Measurements from ENCODE around the gene TTC7B.

TTC7B gene

DNA sequence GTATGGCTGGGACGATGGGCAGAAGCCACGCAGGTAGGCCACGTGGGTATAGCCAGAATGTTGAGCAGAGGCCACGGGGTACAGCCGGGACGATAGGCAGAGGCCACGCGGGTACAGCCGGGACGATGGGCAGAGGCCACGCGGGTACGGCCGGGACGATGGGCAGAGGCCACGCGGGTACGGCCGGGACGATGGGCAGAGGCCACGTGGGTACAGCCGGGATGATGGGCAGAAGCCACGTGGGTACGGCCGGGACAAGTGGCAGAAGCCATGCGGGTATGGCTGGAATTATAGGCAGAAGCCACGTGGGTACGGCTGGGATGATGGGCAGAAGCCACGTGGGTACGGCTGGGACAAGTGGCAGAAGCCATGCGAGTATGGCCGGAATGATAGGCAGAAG lies 195.0 kb downstream of the TTC7B start:
- Histone ChIP-seq H3K27me3 (replicated peaks; ENCODE audit: control insufficient read depth, insufficient read depth, low read length, poor library complexity, severe bottlenecking) (no peaks in the 10 kb centered on the region), H3K4me1 (ENCODE audit: control insufficient read depth, insufficient read depth, low read length, poor library complexity, severe bottlenecking) (no peaks in the 10 kb centered on the region), H3K27ac (ENCODE audit: insufficient read depth, low read length, poor library complexity, severe bottlenecking) (no peak overlapping the region), H3K9me3 (ENCODE audit: control insufficient read depth, low read length) (no peaks in the 10 kb centered on the region), H3K36me3 (ENCODE audit: control insufficient read depth, insufficient read depth, low read length) (no peaks in the 10 kb centered on the region), H3K4me3 (ENCODE audit: insufficient read depth, low read depth, low read length, poor library complexity, severe bottlenecking) (no peak overlapping the region)
- DNase-seq: no peak

DNA sequence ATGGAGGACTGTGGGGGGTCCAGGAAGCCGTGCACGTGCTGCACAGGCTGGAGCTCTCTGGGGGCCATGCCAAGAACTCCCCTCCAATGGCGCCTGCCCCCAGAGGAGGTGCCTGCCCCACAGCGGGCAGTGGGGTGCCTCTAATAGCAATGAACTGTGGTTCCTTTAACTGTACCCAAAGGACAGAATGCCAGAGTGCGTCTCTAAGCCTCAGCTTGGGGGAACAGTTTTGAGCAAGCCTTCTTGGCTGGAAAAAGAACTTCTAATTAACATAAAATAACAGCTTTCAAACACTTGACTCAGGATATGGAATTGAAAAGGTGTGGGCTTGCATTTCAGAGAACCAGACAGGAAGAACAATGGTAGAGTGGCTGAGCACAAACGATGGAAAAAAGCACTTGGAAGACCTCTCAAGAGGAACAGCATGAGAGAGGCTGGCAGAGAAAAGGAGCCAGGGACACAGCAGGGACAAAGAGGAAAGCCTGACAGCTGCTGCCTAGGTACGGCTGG lies 195.6 kb downstream of the TTC7B start:
- no peaks in the 10 kb centered on the region for H3K27me3 ChIP-seq (replicated peaks; ENCODE audit: control insufficient read depth, insufficient read depth, low read length, poor library complexity, severe bottlenecking)
- H3K27ac ChIP-seq (ENCODE audit: insufficient read depth, low read length, poor library complexity, severe bottlenecking): no peak overlapping the region
- H3K36me3 ChIP-seq (ENCODE audit: control insufficient read depth, insufficient read depth, low read length): no peaks in the 10 kb centered on the region
- H3K9me3 ChIP-seq (ENCODE audit: control insufficient read depth, low read length): no peaks in the 10 kb centered on the region
- no peak overlapping the region for H3K4me3 ChIP-seq (ENCODE audit: insufficient read depth, low read depth, low read length, poor library complexity, severe bottlenecking)
- no peak for DNase-seq
- H3K4me1 ChIP-seq (ENCODE audit: control insufficient read depth, insufficient read depth, low read length, poor library complexity, severe bottlenecking): no peaks in the 10 kb centered on the region

DNA sequence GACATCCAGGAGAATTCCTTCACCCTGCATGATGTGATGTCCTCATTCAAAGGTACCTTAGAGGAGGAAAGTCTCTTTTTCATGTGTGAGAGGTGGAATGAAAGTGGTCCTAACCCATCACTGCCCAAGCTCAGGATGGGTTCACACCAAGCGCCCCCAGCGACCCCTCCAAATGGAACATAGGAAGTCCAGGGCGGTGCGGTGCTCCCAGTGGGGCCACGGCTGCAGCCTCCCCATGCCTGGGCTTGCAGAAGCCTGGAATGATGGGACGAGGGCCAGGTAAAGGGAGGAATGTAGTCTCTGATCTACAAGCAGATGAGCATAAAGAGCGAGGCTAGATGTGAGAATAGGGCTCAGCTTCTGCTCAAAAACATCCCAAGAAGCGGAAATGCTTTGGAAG lies 196.3 kb downstream of the TTC7B start:
- Histone ChIP-seq H3K27me3 (replicated peaks; ENCODE audit: control insufficient read depth, insufficient read depth, low read length, poor library complexity, severe bottlenecking) (no peaks in the 10 kb centered on the region), H3K27ac (ENCODE audit: insufficient read depth, low read length, poor library complexity, severe bottlenecking) (no peak overlapping the region), H3K4me1 (ENCODE audit: control insufficient read depth, insufficient read depth, low read length, poor library complexity, severe bottlenecking) (no peaks in the 10 kb centered on the region), H3K9me3 (ENCODE audit: control insufficient read depth, low read length) (no peaks in the 10 kb centered on the region), H3K36me3 (ENCODE audit: control insufficient read depth, insufficient read depth, low read length) (no peaks in the 10 kb centered on the region), H3K4me3 (ENCODE audit: insufficient read depth, low read depth, low read length, poor library complexity, severe bottlenecking) (no peak overlapping the region)
- DNase-seq: no peak

DNA sequence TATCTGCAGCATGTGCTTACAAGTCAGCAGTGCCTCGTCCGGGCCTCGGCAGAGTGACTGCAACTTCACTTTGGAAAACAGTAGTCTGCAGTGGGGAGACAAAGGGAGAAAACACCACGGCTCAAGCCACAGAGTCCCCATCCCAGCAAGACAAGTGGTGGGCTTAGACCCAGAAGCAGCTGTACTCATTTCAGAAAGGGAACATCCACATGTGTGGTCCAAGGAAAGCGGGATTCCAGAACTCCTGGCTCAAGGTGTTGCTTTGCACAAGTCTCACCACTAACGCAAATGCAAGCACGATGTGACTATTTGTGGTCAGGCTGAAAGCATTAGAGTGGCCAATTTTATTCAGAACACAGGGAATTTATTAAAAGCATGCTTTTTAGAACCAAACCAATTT lies 198.3 kb downstream of the TTC7B start:
- no peaks in the 10 kb centered on the region for H3K9me3 ChIP-seq (ENCODE audit: control insufficient read depth, low read length)
- H3K36me3 ChIP-seq (ENCODE audit: control insufficient read depth, insufficient read depth, low read length): no peaks in the 10 kb centered on the region
- no peak overlapping the region for H3K4me3 ChIP-seq (ENCODE audit: insufficient read depth, low read depth, low read length, poor library complexity, severe bottlenecking)
- no peaks in the 10 kb centered on the region for H3K27me3 ChIP-seq (replicated peaks; ENCODE audit: control insufficient read depth, insufficient read depth, low read length, poor library complexity, severe bottlenecking)
- no peak overlapping the region for H3K27ac ChIP-seq (ENCODE audit: insufficient read depth, low read length, poor library complexity, severe bottlenecking)
- DNase-seq: no peak
- H3K4me1 ChIP-seq (ENCODE audit: control insufficient read depth, insufficient read depth, low read length, poor library complexity, severe bottlenecking): no peaks in the 10 kb centered on the region

DNA sequence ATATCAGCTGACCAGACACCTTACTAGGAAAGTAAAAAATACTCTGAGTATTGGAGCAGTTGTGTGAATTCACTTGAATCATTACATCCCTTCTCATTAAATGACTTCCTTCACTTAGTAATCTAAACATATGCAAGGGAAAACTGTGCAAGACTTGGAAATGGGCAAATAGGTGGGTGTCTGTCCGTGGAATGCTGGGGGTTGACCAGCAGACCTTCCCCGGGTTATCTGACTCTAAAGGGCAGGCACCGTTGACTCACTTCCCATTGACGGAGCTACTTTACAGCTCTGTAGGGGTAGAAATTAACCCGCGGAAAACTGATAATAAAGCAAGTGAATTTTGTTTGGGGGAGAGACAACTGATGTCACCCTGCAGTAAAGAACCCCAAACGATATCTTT lies 199.3 kb downstream of the TTC7B start:
- no peak for DNase-seq
- Histone ChIP-seq H3K27ac (ENCODE audit: insufficient read depth, low read length, poor library complexity, severe bottlenecking) (no peak overlapping the region), H3K4me1 (ENCODE audit: control insufficient read depth, insufficient read depth, low read length, poor library complexity, severe bottlenecking) (no peaks in the 10 kb centered on the region), H3K36me3 (ENCODE audit: control insufficient read depth, insufficient read depth, low read length) (no peaks in the 10 kb centered on the region), H3K4me3 (ENCODE audit: insufficient read depth, low read depth, low read length, poor library complexity, severe bottlenecking) (no peak overlapping the region), H3K27me3 (replicated peaks; ENCODE audit: control insufficient read depth, insufficient read depth, low read length, poor library complexity, severe bottlenecking) (no peaks in the 10 kb centered on the region), H3K9me3 (ENCODE audit: control insufficient read depth, low read length) (no peaks in the 10 kb centered on the region)

DNA sequence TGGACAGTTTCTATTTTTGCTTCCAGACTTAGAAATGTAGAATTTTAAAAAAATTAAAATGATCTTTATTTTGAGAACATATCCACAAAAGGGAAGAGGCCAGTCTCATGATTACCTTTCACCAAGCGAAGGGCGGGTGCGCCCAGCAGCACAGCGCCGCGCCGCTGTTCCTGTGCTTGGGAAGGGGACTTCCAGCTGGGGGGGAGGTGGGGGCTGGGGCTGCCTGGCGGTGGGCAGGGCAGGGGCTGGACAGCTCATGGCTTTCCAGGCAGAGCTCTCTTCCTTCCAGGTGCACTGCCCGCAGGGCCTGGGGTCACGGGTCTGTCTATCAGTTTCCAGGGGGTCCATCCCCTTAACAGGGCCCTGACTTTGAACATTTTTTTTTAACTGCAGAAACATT lies 199.9 kb downstream of the TTC7B start:
- H3K9me3 ChIP-seq (ENCODE audit: control insufficient read depth, low read length): no peaks in the 10 kb centered on the region
- no peaks in the 10 kb centered on the region for H3K36me3 ChIP-seq (ENCODE audit: control insufficient read depth, insufficient read depth, low read length)
- H3K4me1 ChIP-seq (ENCODE audit: control insufficient read depth, insufficient read depth, low read length, poor library complexity, severe bottlenecking): no peaks in the 10 kb centered on the region
- no peak for DNase-seq
- no peaks in the 10 kb centered on the region for H3K27me3 ChIP-seq (replicated peaks; ENCODE audit: control insufficient read depth, insufficient read depth, low read length, poor library complexity, severe bottlenecking)
- no peak overlapping the region for H3K27ac ChIP-seq (ENCODE audit: insufficient read depth, low read length, poor library complexity, severe bottlenecking)
- no peak overlapping the region for H3K4me3 ChIP-seq (ENCODE audit: insufficient read depth, low read depth, low read length, poor library complexity, severe bottlenecking)

DNA sequence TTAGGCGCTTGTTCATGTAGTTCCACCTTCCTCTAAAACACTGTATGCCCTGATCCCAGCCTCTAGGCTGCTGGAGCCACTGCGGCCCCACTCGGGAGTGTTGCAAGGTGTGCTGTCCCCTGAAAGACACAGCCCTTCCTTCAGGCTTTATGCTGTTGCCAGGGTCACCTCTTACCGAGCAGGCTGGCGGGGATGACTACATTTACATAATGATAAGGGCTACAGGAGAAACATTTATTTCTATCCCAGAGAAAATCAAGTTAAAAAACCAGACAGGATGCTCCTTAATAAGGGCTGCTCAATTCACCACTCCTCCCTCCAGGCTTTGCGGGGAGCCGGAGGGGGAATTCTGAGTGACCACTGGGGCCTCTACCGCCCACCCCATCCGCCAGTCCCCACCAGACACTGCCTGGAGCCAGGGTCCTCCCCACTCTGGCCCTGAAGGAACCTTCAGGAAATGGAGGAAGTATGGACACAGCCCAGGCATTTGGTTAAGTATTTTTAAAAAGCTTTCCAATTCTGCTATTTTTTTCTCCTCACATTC lies 200.6 kb downstream of the TTC7B start:
- H3K4me1 ChIP-seq (ENCODE audit: control insufficient read depth, insufficient read depth, low read length, poor library complexity, severe bottlenecking): no peaks in the 10 kb centered on the region
- no peaks in the 10 kb centered on the region for H3K27me3 ChIP-seq (replicated peaks; ENCODE audit: control insufficient read depth, insufficient read depth, low read length, poor library complexity, severe bottlenecking)
- no peaks in the 10 kb centered on the region for H3K9me3 ChIP-seq (ENCODE audit: control insufficient read depth, low read length)
- no peak overlapping the region for H3K4me3 ChIP-seq (ENCODE audit: insufficient read depth, low read depth, low read length, poor library complexity, severe bottlenecking)
- H3K36me3 ChIP-seq (ENCODE audit: control insufficient read depth, insufficient read depth, low read length): no peaks in the 10 kb centered on the region
- H3K27ac ChIP-seq (ENCODE audit: insufficient read depth, low read length, poor library complexity, severe bottlenecking): no peak overlapping the region
- no peak for DNase-seq

DNA sequence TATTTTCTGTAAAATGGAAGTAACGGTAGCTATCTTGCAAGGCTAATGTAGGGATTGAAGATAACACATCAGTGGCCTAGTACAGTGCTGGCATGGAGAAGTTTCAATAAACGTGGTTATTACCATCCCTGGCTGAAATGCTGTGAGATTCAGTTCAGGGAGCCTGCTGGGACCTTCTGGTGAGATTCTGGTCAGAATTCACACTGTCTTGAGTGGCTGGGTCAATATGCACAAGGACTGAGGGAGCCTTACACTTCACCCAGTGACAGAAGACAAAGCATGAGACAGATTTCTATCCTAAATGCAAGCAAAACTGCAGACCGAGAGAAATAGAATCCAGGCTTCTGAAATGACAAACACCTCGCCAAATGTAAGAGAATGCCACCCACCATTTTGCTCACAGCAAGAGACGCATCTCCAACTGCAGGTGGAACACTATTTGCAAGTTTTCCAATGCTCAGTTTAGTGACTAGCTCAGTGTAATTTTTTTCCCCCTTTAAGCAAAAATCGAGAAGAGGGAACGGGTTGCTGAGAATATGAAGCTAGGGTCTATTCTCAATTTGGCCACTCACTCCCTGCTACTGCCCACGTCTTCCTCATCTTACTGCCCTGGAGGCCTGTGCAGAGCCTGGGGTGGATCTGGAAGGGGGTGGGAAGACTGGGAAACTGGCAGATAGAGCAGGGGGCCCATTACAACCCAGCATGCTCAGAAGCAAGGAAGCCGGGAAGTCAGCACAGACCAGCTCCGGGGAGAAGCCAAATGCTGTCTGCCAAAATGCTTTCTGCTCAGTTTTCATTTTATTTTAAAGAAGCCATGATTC lies 201.3 kb downstream of the TTC7B start:
- Histone ChIP-seq H3K27me3 (replicated peaks; ENCODE audit: control insufficient read depth, insufficient read depth, low read length, poor library complexity, severe bottlenecking) (no peaks in the 10 kb centered on the region), H3K27ac (ENCODE audit: insufficient read depth, low read length, poor library complexity, severe bottlenecking) (no peak overlapping the region), H3K4me1 (ENCODE audit: control insufficient read depth, insufficient read depth, low read length, poor library complexity, severe bottlenecking) (no peaks in the 10 kb centered on the region), H3K4me3 (ENCODE audit: insufficient read depth, low read depth, low read length, poor library complexity, severe bottlenecking) (no peak overlapping the region), H3K9me3 (ENCODE audit: control insufficient read depth, low read length) (no peaks in the 10 kb centered on the region), H3K36me3 (ENCODE audit: control insufficient read depth, insufficient read depth, low read length) (no peaks in the 10 kb centered on the region)
- DNase-seq: no peak

DNA sequence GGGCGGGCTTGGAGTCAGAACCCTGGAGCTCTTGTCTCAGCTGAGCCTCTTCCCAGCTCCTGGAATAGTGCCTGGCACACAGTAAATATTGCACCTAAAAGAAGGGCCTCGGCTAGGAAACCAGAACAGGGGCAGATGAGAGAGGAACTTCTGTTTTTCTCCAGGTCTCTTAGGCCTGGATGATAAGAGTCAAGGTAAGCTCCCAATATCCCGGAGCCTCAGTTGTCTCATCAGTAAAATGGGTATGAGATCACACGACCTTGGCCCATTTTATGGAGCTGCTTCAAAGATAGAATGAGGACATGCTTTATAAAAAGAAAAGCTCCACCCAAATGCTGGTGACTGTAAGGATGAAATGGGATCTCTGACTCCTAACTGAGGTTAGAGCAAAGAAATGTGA lies 202.2 kb downstream of the TTC7B start:
- Histone ChIP-seq H3K4me3 (ENCODE audit: insufficient read depth, low read depth, low read length, poor library complexity, severe bottlenecking) (no peak overlapping the region), H3K36me3 (ENCODE audit: control insufficient read depth, insufficient read depth, low read length) (no peaks in the 10 kb centered on the region), H3K9me3 (ENCODE audit: control insufficient read depth, low read length) (no peaks in the 10 kb centered on the region), H3K27ac (ENCODE audit: insufficient read depth, low read length, poor library complexity, severe bottlenecking) (no peak overlapping the region), H3K4me1 (ENCODE audit: control insufficient read depth, insufficient read depth, low read length, poor library complexity, severe bottlenecking) (no peaks in the 10 kb centered on the region), H3K27me3 (replicated peaks; ENCODE audit: control insufficient read depth, insufficient read depth, low read length, poor library complexity, severe bottlenecking) (no peaks in the 10 kb centered on the region)
- DNase-seq: no peak

DNA sequence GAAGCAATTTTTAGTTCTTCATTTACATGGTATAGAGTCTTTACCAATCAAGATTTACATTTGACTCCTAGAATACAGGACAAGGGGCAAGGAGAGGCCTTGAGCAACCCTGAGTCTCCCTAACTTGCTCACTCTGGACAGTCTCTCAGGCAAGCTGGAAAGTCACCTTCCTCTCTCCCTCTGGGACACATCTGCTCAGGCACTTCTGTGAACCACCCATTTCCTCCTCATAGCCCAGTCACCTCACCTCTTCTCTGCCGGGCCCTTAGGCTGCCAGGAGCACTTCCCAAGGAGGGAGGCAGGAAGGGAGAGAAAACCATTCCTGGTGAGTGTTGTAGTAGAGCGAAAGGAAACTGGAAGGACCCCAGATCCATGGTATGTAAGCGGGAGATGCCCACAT lies 202.8 kb downstream of the TTC7B start:
- Histone ChIP-seq H3K9me3 (ENCODE audit: control insufficient read depth, low read length) (no peaks in the 10 kb centered on the region), H3K4me3 (ENCODE audit: insufficient read depth, low read depth, low read length, poor library complexity, severe bottlenecking) (no peak overlapping the region), H3K27me3 (replicated peaks; ENCODE audit: control insufficient read depth, insufficient read depth, low read length, poor library complexity, severe bottlenecking) (no peaks in the 10 kb centered on the region), H3K4me1 (ENCODE audit: control insufficient read depth, insufficient read depth, low read length, poor library complexity, severe bottlenecking) (no peaks in the 10 kb centered on the region), H3K27ac (ENCODE audit: insufficient read depth, low read length, poor library complexity, severe bottlenecking) (no peak overlapping the region), H3K36me3 (ENCODE audit: control insufficient read depth, insufficient read depth, low read length) (no peaks in the 10 kb centered on the region)
- no peak for DNase-seq
